Activated CD4-positive, alpha-beta T cell treated with anti-CD3 and anti-CD28 coated beads, Interleukin-2, amount 10 ng/mL, durations not matched to agents 7 days and 5 days (primary cell): Measurements from ENCODE around the gene ZAR1. TPM values are rescaled to one million over a fixed set of nuclear protein-coding genes. Genes with fewer than 3 reads are reported as not detected.
"Not testable (repeated sequence)": the region's sequence is repeated elsewhere in the genome, so short reads cannot be mapped to it uniquely, and the experiment has no call there.

Source experiments
- CTCF ChIA-PET: fragments of 350-600 bp; sonication (Branson Sonifier 250); formaldehyde crosslinking; loops from one replicate; lab custom pipeline; 2021; ENCODE audit warnings: antibody characterized with exemption; lab: Charles Lee
- POLR2A ChIA-PET: fragments of 350-600 bp; sonication (Branson Sonifier 250); formaldehyde crosslinking; loops from one replicate; lab custom pipeline; 2021; ENCODE audit warnings: antibody characterized with exemption; lab: Charles Lee
- DNase-seq: peaks from one replicate; pipeline ENCODE4 v3.0.0-alpha.2; 2020
- H3K27ac Mint-ChIP-seq: one replicate; pipeline ENCODE4 v1.8.0; 2021; ENCODE audit warnings: mild to moderate bottlenecking, moderate library complexity, mixed read lengths
- H3K27me3 Mint-ChIP-seq: one replicate; pipeline ENCODE4 v1.8.0; 2021; ENCODE audit warnings: mixed read lengths
- H3K36me3 Mint-ChIP-seq: one replicate; pipeline ENCODE4 v1.8.0; 2021; ENCODE audit warnings: low read depth, mixed read lengths
- H3K4me1 Mint-ChIP-seq: one replicate; pipeline ENCODE4 v1.8.0; 2021; ENCODE audit warnings: mixed read lengths
- H3K4me3 Mint-ChIP-seq: one replicate; pipeline ENCODE4 v1.8.0; 2021; ENCODE audit warnings: mild to moderate bottlenecking, moderate library complexity, mixed read lengths
- H3K9me3 Mint-ChIP-seq: one replicate; pipeline ENCODE4 v1.8.0; 2021; ENCODE audit warnings: mixed read lengths
- total RNA-seq, 2 experiments: library from RNA; stranded (reverse); gene quantifications; one replicate each; pipeline ENCODE4 v1.2.3, GENCODE V29; 2021

Gene ZAR1, protein sequence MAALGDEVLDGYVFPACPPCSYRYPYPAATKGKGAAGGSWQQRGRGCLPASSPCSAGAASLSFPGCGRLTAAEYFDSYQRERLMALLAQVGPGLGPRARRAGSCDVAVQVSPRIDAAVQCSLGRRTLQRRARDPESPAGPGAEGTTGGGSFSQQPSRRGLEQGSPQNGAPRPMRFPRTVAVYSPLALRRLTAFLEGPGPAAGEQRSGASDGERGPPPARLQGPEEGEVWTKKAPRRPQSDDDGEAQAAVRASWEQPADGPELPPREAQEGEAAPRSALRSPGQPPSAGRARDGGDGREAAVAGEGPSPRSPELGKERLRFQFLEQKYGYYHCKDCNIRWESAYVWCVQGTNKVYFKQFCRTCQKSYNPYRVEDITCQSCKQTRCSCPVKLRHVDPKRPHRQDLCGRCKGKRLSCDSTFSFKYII
- not detected for total RNA-seq

DNA sequence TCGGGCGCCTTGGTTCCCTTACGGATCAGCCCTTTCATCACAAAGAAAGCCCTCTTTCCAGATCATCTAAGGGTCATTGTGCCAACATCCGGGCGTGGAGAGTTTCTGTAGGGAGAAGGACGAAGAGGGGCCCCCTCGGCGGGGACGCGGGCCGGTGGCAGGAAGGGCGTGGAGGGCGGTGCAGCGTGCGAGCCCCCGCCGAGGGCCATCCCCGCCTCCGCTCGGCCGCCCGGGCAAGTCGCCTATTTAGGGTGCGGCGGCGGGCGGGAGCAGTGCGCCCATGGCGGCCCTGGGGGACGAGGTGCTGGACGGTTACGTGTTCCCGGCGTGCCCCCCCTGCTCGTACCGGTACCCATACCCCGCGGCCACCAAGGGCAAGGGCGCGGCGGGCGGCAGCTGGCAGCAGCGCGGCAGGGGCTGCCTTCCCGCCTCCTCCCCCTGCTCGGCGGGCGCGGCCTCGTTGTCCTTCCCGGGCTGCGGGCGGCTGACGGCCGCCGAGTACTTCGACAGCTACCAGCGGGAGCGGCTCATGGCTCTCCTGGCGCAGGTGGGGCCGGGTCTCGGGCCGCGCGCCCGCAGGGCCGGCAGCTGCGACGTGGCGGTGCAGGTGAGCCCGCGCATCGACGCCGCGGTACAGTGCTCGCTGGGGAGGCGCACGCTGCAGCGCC is at the start of gene ZAR1:
Gene ZAR1 (plus strand): TSS at position 241 of the 668 bp plus-strand sequence. CDS start 40 bp downstream, at position 281.
- CTCF ChIA-PET: no interaction called here
- no peak within 1 kb of the TSS for H3K27ac Mint-ChIP-seq
- POLR2A ChIA-PET: no interaction called here
- H3K27me3 Mint-ChIP-seq: peaks cover 57% of the 10 kb centered on the region
- DNase-seq: no peak
- H3K4me1 Mint-ChIP-seq: peaks cover 1% of the 10 kb centered on the region
- no peak within 1 kb of the TSS for H3K4me3 Mint-ChIP-seq
- H3K36me3 Mint-ChIP-seq: no peaks in the 10 kb centered on the region
- no peaks in the 10 kb centered on the region for H3K9me3 Mint-ChIP-seq

DNA sequence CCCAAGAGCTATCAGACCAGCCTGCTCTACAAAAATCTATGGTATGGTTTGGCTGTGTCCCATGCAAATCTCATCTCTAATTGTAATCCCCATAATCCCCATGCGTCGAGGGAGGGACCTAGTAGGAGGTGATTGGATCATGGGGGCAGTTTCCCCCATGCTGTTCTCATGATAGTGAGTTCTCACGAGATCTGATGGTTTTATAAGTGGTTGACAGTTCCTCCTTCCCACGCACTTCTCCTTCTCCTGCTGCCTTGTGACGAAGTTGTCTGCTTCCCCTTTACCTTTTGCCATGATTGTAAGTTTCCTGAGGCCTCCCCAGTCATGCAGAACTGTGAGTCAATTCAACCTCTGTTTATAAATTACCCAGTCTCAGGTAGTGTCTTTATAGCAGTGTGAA is 49.1 kb upstream of the ZAR1 start:
- DNase-seq, POLR2A ChIA-PET, H3K4me1 Mint-ChIP-seq, CTCF ChIA-PET, H3K27ac Mint-ChIP-seq, H3K27me3 Mint-ChIP-seq, H3K9me3 Mint-ChIP-seq, H3K36me3 Mint-ChIP-seq, H3K4me3 Mint-ChIP-seq: not testable (repeated sequence)

DNA sequence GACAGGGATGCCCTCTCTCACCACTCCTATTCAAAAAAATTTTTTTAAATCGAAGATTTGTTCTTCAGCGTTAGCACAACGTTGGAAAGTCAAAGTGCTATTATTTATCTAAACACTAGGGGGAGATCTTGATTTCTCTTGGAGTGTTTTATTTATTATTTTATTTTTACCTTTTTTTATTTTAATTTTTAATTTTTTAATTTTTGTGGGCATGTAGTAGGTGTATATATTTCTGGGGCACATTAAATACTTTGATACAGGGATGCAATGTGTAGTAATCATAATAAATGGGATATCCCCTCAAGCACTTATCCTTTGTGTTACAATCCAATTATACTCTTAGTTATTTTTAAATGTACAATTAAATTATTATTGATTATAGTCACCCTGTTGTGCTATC is 44.3 kb upstream of the ZAR1 start:
- no peak for DNase-seq
- H3K9me3 Mint-ChIP-seq: no peaks in the 10 kb centered on the region
- H3K36me3 Mint-ChIP-seq: no peaks in the 10 kb centered on the region
- peaks cover 2% of the 10 kb centered on the region for H3K27me3 Mint-ChIP-seq
- H3K4me3 Mint-ChIP-seq: no peak overlapping the region
- CTCF ChIA-PET: no interaction called here
- POLR2A ChIA-PET: no interaction called here
- H3K4me1 Mint-ChIP-seq: no peaks in the 10 kb centered on the region
- no peak overlapping the region for H3K27ac Mint-ChIP-seq

DNA sequence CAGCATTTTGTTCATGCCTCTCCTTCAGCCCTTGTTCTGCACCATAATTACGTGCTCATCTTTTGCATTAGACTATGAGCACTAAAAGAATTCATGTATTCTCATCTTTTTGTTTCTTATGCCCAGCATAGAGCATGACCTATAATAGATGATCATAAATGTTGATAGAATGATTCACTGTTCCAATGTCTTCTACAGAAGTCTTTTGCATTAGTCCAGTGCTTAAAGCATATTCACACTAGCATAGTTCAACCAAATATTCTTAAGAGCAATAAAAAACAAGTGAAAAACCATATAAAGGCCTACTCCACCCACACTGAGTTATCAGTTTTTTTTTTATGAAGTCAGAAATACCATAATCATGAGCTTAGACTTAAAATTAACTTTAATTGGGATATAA is 43.4 kb upstream of the ZAR1 start:
- Mint-ChIP-seq H3K36me3 (no peaks in the 10 kb centered on the region), H3K4me3 (no peak overlapping the region), H3K4me1 (no peaks in the 10 kb centered on the region), H3K27ac (no peak overlapping the region), H3K9me3 (no peaks in the 10 kb centered on the region), H3K27me3 (peaks cover 2% of the 10 kb centered on the region)
- ChIA-PET CTCF (interaction anchor here (0.6 kb wide), 1 partner anchor 473 kb away, joined by 3 read pairs; no protein-coding TSS in a partner anchor), POLR2A (no interaction called here)
- no peak for DNase-seq

DNA sequence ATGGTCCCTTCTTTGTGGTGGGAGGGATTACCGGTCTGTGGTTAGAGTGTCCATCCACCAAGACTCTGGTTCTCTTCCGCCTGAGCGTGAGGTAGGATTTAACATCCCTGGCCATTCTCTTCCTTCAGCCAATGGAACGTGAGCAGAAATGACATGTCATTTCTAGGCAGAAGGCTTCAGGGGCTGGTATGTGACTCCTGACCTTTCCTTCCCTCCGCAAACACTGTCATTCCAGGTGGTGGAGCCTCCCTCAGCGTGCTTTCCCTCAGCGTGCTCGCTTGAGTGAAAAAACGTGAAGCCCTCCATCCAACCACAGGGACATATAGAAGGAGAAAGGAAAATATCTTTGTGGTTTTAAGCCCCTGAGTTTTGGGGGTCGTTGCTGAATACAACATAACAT is 40.9 kb upstream of the ZAR1 start:
- Mint-ChIP-seq H3K36me3 (no peaks in the 10 kb centered on the region), H3K27ac (no peak overlapping the region), H3K4me3 (no peak overlapping the region), H3K9me3 (no peaks in the 10 kb centered on the region), H3K4me1 (no peaks in the 10 kb centered on the region), H3K27me3 (no peaks in the 10 kb centered on the region)
- CTCF ChIA-PET: no interaction called here
- POLR2A ChIA-PET: no interaction called here
- DNase-seq: no peak

DNA sequence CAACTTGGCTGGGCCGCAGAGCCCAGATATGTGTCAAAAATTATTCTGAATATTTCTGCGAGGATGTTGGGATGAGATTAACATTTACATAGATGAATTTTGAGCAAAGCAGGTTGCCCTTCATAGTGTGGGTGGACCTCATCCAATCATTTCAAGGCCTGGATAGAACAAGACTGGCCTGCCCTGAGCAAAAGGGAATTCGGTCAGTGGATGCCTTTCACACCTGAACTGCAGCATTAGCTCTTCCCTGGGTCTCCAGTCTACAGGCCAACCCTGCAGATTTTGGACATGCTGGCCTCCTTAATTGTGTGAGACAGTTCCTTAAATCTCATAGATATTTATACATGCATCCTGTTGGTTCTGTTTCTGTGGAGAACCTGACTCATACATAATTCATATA is 39.3 kb upstream of the ZAR1 start:
- Mint-ChIP-seq H3K4me3 (no peak overlapping the region), H3K27ac (no peak overlapping the region), H3K9me3 (peaks cover 2% of the 10 kb centered on the region), H3K36me3 (no peaks in the 10 kb centered on the region), H3K4me1 (no peaks in the 10 kb centered on the region), H3K27me3 (no peaks in the 10 kb centered on the region)
- no peak for DNase-seq
- ChIA-PET POLR2A (no interaction called here), CTCF (no interaction called here)

DNA sequence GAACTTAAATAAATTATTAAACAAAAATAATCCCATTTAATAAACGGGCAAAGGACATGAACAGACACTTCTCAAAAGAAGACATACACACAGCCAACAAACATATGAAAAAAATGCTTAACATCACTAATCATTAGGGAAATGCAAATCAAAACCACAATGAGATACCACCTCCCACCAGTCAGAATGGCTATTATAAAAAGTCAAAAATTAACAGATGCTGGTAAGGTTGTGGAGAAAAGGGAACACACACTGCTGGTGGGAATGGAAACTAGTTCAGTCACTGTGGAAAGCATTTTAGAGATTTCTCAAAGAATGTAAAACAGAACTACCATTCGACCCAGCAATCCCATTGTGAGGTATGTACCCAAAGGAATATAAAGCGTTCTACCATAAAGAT is 38.4 kb upstream of the ZAR1 start:
- POLR2A ChIA-PET, CTCF ChIA-PET, H3K4me3 Mint-ChIP-seq, DNase-seq, H3K27me3 Mint-ChIP-seq, H3K36me3 Mint-ChIP-seq, H3K9me3 Mint-ChIP-seq, H3K27ac Mint-ChIP-seq, H3K4me1 Mint-ChIP-seq: not testable (repeated sequence)

DNA sequence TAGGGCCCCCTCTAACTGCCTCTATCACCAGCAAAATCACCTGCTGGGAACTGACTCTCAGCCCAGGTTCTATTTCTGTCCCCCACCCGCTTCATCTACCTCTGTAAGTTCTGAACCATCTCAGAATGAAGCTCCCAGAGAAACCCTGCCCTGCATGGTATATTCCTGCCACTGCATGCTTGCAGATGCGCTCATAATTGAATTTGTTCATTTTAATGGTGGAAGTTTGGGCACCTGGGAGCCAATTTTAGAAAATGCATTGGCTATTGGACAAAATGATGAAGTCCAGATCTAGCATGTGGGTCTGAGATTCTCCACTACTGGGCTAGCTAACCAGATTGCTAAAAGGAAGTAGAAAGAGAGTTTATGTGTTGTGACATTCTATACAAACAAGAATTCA is 35.5 kb upstream of the ZAR1 start:
- peaks cover 6% of the 10 kb centered on the region for H3K27me3 Mint-ChIP-seq
- POLR2A ChIA-PET: no interaction called here
- no peak overlapping the region for H3K27ac Mint-ChIP-seq

DNA sequence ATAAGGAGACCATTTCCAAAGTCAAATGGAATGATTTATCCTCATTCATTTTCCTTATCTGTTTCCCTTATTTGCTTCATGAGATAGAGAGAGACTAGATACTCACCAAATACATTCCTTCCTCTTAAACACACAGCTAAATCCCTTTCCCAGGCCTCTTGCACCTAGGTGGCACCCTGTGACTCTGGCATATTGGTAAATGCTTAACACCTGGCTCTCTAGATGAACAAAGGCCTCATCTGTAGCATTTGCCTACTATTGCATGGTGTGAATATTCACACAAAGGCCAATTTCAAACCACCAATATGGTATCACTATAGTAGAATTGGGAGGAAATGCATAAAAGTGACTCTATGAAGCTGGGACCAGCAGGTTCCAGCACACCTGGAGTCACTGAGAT is 29.1 kb upstream of the ZAR1 start:
- Mint-ChIP-seq H3K27ac (no peak overlapping the region), H3K4me3 (no peak overlapping the region), H3K27me3 (peaks cover 3% of the 10 kb centered on the region), H3K4me1 (no peaks in the 10 kb centered on the region), H3K9me3 (no peaks in the 10 kb centered on the region), H3K36me3 (no peaks in the 10 kb centered on the region)
- CTCF ChIA-PET: no interaction called here
- DNase-seq: no peak
- POLR2A ChIA-PET: no interaction called here

More for the DNA sequence above, 35.5 kb upstream of the ZAR1 start:
- DNase-seq: no peak
- H3K36me3 Mint-ChIP-seq: no peaks in the 10 kb centered on the region
- CTCF ChIA-PET: no interaction called here
- no peak overlapping the region for H3K4me3 Mint-ChIP-seq
- peaks cover 2% of the 10 kb centered on the region for H3K9me3 Mint-ChIP-seq
- no peaks in the 10 kb centered on the region for H3K4me1 Mint-ChIP-seq

DNA sequence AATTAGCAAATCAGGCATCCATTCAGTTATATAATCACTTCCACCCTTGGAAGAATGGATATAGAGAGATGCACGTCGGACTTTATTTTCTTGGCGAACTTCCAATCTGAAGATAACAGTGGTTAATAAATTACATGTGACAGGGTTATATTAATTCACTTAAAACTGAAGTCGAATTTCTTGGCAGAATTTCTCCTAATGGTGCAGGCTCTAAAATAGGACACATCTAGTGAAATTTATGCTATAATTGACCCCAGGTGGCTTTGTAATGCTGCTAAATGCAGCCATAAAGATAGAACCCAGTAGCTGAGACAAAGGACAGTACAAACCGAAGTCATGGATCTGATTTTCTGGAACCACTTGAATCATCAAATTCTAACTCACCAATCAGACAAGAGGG is 27.7 kb upstream of the ZAR1 start:
- ChIA-PET CTCF (no interaction called here), POLR2A (no interaction called here)
- Mint-ChIP-seq H3K9me3 (no peaks in the 10 kb centered on the region), H3K4me3 (no peak overlapping the region), H3K27me3 (peaks cover under 1% of the 10 kb centered on the region), H3K27ac (no peak overlapping the region), H3K36me3 (no peaks in the 10 kb centered on the region), H3K4me1 (no peaks in the 10 kb centered on the region)
- DNase-seq: no peak

DNA sequence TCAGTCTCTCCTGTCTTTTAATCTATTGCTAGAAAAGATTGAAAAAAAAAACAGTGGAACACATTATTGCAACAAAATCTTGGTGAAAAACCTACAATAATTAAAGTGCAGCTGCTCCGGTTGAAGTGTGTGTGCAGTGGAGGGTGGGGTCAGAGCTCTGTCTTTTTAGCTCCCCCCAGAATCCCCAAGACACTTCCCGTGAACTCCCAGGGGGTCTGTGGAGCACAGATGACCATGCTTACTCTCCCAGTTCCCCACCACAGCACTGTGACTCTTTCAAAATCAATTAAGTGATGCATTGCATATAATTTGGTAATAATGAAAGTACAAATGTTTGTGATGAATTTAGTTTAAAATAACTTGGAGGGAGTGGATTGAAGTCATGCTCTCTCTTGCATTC is 22.6 kb upstream of the ZAR1 start:
- ChIA-PET CTCF (interaction anchor here (1.7 kb wide), 1 partner anchor 11 kb away, joined by 8 read pairs; no protein-coding TSS in a partner anchor), POLR2A (no interaction called here)
- no peak for DNase-seq
- Mint-ChIP-seq H3K4me3 (no peak overlapping the region), H3K9me3 (no peaks in the 10 kb centered on the region), H3K27me3 (peaks cover 11% of the 10 kb centered on the region), H3K36me3 (no peaks in the 10 kb centered on the region), H3K27ac (no peak overlapping the region), H3K4me1 (no peaks in the 10 kb centered on the region)

DNA sequence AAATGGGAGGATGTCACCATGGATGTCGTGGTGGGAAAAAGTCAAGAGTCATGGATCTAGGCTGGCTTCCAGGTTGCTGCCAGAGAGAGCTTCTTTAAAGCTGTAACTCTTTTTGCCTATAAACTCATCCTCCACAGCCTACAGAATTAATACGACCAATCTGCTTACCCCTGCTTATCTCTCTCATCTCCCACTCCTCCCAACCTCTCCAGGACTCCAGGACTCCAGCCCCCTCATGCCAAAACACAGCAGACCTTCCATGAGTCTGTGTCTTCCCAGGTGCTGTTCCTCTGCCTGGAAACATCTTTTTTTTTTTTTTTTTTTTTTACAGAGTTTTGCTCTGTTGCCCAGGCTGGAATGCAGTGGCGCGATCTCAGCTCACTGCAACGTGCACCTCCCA is 22.2 kb upstream of the ZAR1 start:
- ChIA-PET POLR2A (no interaction called here), CTCF (interaction anchor here (1.7 kb wide), 1 partner anchor 12 kb away, joined by 8 read pairs; no protein-coding TSS in a partner anchor)
- Mint-ChIP-seq H3K27ac (no peak overlapping the region), H3K36me3 (no peaks in the 10 kb centered on the region), H3K27me3 (peaks cover 11% of the 10 kb centered on the region), H3K9me3 (no peaks in the 10 kb centered on the region), H3K4me3 (no peak overlapping the region), H3K4me1 (no peaks in the 10 kb centered on the region)
- DNase-seq: no peak

DNA sequence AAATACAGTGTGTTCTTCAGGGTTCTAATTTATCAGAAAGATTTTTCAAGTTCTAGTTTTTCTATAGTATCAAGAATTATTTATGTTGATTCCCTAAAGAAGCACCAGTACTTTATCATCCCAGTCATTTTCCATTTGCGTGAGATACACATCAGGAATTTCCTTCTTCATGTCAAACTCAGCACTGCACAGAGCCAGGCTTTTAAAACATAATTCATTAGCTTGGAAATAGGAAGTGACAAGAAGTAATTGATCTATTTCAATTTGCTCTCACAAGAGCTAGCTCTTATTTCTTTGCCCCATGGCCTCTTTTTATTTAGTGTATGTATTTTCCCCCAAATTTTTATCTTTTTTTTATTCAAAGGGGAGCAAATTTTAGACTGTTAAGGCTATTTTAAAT is 19.9 kb upstream of the ZAR1 start:
- H3K4me3 Mint-ChIP-seq: no peak overlapping the region
- CTCF ChIA-PET: interaction anchor here (1.8 kb wide), 1 partner anchor 15 kb away, joined by 4 read pairs; no protein-coding TSS in a partner anchor
- no peaks in the 10 kb centered on the region for H3K9me3 Mint-ChIP-seq
- no peak for DNase-seq
- H3K27me3 Mint-ChIP-seq: peaks cover 11% of the 10 kb centered on the region
- no peaks in the 10 kb centered on the region for H3K4me1 Mint-ChIP-seq
- POLR2A ChIA-PET: no interaction called here
- no peak overlapping the region for H3K27ac Mint-ChIP-seq
- H3K36me3 Mint-ChIP-seq: no peaks in the 10 kb centered on the region
